Breast epithelium (tissue), 3 donors: ENCODE measurements around the gene FAM221B.

Experiments
- CTCF ChIP-seq, 3 donors: fragments of 450-650 bp; IDR thresholded peaks; one replicate each; pipeline ENCODE4 v1.5.1; 2016 to 2017; ENCODE audit warnings: antibody characterized with exemption in 3 of 3, mild to moderate bottlenecking in 3 of 3, moderate library complexity in 3 of 3
- POLR2A ChIP-seq: fragments of 450-650 bp; IDR thresholded peaks from one replicate; pipeline ENCODE4 v1.6.1; 2016; ENCODE audit warnings: antibody characterized with exemption, mild to moderate bottlenecking, moderate library complexity
- POLR2AphosphoS5 ChIP-seq, 3 donors: sonication (generic); formaldehyde crosslinking; IDR thresholded peaks; one replicate each; pipeline ENCODE4 v1.6.1; 2017; ENCODE audit warnings: antibody characterized with exemption in 3 of 3

GRCh38 chr9:35792826-35793225, 35.7 kb downstream of the FAM221B start:
- TF ChIP-seq CTCF (IDR thresholded peaks at IDR 0.05) (no peak), POLR2AphosphoS5 (IDR thresholded peaks at IDR 0.05) (no peak), POLR2A (no peak)
